ENCODE results near the gene LRRN3. TPM values are rescaled to one million over a fixed set of nuclear protein-coding genes. Genes with fewer than 3 reads are reported as not detected.

The LRRN3 gene
- total RNA-seq, 1 donor from 2014 or later, result 2.5 TPM

- DNase-seq, result no peak
These were observed 10.3 kb upstream of the LRRN3 start for GRCh38 chr7:111080495-111081105.

- DNase-seq, result no peak
These were observed 9.2 kb upstream of the LRRN3 start for GRCh38 chr7:111081546-111082267.

- peak; percentile 18 for DNase-seq
These were observed 8.6 kb upstream of the LRRN3 start for GRCh38 chr7:111082351-111082750.

- DNase-seq, result peak; percentile 9
These were observed 7.5 kb upstream of the LRRN3 start for GRCh38 chr7:111083413-111083812.

- DNase-seq, result no peak
These were observed 5.6 kb upstream of the LRRN3 start for GRCh38 chr7:111085356-111085755.

- no peak for DNase-seq
These were observed 4.4 kb upstream of the LRRN3 start for GRCh38 chr7:111086532-111086931.

GRCh38 chr7:111088328-111088727 lies 2.6 kb upstream of the LRRN3 start:
- DNase-seq, result no peak

- peak; percentile 26 for DNase-seq
These were observed 1.0 kb upstream of the LRRN3 start for GRCh38 chr7:111089822-111090426.

- no peak for DNase-seq
These were observed 849 bp downstream of the LRRN3 start for GRCh38 chr7:111091593-111092358.

GRCh38 chr7:111092406-111093236 lies 1.7 kb downstream of the LRRN3 start:
- DNase-seq, result no peak

- DNase-seq, result no peak
These were observed 2.6 kb downstream of the LRRN3 start for GRCh38 chr7:111093496-111093895.

- DNase-seq, result no peak
These were observed 3.5 kb downstream of the LRRN3 start for GRCh38 chr7:111094419-111094818.

GRCh38 chr7:111096997-111097396 lies 6.1 kb downstream of the LRRN3 start:
- DNase-seq, result no peak

- peak; percentile 13 for DNase-seq
These were observed 7.3 kb downstream of the LRRN3 start for GRCh38 chr7:111098011-111098925.

GRCh38 chr7:111098926-111099250 lies 8.0 kb downstream of the LRRN3 start:
- DNase-seq, result no peak

GRCh38 chr7:111101856-111102646 lies 11.1 kb downstream of the LRRN3 start:
- DNase-seq, result no peak

- DNase-seq, result no peak
These were observed 12.2 kb downstream of the LRRN3 start for GRCh38 chr7:111103136-111103535.

GRCh38 chr7:111103678-111104274 lies 12.8 kb downstream of the LRRN3 start:
- no peak for DNase-seq

- DNase-seq, result no peak
These were observed 13.8 kb downstream of the LRRN3 start for GRCh38 chr7:111104710-111105109.

GRCh38 chr7:111105269-111105668 lies 14.3 kb downstream of the LRRN3 start:
- DNase-seq, result no peak
